Retinal pigment epithelial cell (primary cell): ENCODE results near the gene MIPOL1.
"Not testable (repeated sequence)": the region's sequence is repeated elsewhere in the genome, so short reads cannot be mapped to it uniquely, and the experiment has no call there.

ENCODE experiments used
- DNase-seq: peaks from one replicate; pipeline ENCODE4 v3.0.0-alpha.2; 2010; ENCODE audit warnings: low read depth
- H3K4me3 ChIP-seq: 2 replicates; pipeline ENCODE4 v1.5.1; 2011; ENCODE audit warnings: mild to moderate bottlenecking, low read length, control low read depth, moderate library complexity
- TF ChIP-seq, protein P1 (sequence below): conservative IDR thresholded peaks from 2 replicates; pipeline ENCODE4 v1.5.1; 2011; ENCODE audit warnings: low read depth, low read length, control low read depth, inconsistent platforms

The MIPOL1 gene

DNA sequence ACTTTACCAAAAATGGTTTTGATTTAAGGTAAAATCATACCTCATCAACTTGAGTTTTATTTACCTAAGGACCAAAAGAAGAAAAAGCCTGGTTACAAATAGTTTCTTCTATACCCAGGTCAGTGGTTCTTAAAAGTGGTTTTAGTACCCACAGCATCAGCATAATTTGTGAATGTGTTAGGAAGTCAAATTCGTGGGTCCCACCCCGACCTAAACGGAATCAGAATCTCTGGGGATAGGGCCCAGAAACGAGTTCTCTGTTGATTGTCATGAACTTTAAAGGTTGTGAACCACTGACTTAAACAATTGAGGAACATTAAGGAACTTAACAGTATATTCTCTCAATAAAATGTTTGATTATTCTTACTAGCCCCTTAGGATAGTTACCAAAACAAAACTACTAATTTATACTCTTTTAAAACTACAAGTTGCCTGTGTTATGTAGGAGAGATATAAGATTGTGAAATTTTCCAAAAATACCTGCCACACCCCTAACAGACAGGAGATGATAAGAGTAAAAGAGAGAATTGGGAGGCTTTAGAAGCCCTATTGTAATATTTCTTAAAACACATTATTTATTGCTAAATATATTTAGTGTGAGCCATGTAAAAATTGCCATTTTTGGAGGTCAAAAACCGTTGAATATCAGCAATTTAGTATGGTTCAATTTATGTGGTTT lies 24.7 kb upstream of the MIPOL1 start:
- peak overlapping the region; percentile 78 for H3K4me3 ChIP-seq
- TF ChIP-seq, protein P1, sequence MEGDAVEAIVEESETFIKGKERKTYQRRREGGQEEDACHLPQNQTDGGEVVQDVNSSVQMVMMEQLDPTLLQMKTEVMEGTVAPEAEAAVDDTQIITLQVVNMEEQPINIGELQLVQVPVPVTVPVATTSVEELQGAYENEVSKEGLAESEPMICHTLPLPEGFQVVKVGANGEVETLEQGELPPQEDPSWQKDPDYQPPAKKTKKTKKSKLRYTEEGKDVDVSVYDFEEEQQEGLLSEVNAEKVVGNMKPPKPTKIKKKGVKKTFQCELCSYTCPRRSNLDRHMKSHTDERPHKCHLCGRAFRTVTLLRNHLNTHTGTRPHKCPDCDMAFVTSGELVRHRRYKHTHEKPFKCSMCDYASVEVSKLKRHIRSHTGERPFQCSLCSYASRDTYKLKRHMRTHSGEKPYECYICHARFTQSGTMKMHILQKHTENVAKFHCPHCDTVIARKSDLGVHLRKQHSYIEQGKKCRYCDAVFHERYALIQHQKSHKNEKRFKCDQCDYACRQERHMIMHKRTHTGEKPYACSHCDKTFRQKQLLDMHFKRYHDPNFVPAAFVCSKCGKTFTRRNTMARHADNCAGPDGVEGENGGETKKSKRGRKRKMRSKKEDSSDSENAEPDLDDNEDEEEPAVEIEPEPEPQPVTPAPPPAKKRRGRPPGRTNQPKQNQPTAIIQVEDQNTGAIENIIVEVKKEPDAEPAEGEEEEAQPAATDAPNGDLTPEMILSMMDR, result no peak
- no peak for DNase-seq

DNA sequence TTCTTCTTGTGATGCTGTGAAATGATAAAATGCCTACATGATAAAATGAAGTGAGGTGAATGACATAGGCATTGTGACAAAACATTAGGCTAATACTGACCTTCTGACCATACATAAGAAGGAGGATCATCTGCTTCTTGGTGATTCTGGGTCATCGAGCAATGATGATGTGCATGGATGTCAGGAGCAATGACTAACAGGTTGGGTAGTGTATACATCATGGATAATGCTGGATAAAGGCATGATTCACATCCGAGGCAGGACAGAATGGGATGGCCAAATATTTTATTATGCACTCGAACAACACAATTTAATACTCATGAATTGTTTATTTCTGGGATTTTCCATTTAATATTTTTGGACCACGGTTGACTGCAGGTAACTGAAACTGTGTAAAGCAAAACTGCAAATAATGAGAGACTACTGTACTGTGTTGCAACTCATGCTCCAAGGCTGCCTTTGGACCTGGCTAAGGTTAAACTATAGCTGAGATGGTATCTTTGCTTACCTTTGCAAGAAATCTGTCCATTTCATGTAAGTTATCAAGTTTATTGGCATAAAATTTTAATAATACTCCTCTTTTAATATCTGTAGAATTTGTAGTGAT lies 17.7 kb upstream of the MIPOL1 start:
- H3K4me3 ChIP-seq, result no peak overlapping the region
- TF ChIP-seq, protein P1, result no peak
- no peak for DNase-seq

DNA sequence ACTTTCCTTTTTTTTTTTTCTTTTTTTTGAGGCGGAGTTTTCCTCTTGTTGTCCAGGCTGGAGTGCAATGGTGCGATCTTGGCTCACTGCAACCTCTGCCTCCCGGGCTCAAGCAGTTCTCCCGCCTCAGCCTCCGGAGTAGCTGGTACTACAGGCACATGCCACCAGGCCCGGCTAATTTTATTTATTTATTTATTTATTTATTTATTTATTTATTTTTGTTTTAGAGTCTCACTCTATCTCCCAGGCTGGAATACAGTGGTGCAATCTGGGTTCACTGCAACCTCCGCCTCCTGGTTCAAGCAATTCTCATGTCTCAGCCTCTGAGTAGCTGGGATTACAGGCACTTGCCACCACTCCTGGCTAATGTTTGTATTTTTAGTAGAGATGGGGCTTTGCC lies 16.9 kb upstream of the MIPOL1 start:
- not testable (repeated sequence) for DNase-seq, H3K4me3 ChIP-seq

DNA sequence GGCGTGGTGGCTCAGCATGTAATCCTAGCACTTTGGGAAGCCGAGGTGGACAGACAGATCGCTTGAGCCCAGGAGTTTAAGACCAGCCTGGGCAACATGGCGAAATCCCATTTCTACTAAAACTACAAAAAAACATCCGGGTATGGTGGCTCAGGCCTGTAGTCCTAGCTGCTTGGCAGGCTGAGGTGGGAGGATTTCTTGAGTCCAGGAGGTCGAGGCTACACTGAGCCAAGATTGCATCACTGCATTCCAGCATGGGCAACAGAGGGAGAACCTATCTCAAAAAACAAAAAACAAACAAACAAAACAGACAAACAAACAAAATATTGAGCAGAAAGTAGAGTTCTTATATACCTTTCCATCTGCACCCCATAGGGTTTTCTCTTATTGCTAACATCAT lies 16.3 kb upstream of the MIPOL1 start:
- no peak overlapping the region for H3K4me3 ChIP-seq
- no peak for DNase-seq
- TF ChIP-seq, protein P1, result no peak

DNA sequence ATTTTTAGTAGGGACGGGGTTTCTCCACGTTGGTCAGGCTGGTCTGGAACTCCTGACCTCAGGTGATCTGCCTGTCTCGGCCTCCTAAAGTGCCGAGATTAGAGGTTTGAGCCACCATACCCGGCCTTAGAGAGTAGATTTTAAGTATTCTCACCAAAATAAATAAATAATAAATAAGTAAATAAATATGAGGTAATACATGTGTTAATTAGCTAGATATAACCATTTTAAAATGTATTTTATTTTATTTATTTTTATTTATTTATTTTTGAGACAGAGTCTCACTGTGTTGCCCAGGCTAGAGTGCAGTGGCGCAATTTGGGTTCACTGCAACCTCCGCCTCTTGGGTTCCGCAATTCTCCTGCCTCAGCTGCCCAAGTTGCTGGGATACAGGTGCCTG lies 13.2 kb upstream of the MIPOL1 start:
- not testable (repeated sequence) for H3K4me3 ChIP-seq, DNase-seq

DNA sequence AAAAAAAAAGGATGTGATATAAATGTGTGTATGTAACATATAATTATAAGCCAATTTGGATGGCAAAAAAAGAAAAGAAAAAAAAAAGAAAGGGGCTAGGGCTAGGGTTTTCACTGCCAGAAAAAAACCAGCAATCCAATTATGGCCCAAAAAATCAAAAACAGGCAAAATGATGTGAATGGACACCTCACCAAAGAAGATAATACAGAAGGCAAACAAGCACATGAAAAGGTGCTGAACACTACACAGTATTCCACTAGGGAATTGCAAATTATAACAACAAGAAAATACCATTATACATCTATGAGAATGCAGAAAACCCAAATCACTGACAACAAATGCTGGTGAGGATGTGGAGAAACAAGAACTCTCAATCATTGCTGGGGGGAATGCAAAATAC lies 12.1 kb upstream of the MIPOL1 start:
- TF ChIP-seq, protein P1, result no peak
- DNase-seq, result no peak
- H3K4me3 ChIP-seq, result no peak overlapping the region

DNA sequence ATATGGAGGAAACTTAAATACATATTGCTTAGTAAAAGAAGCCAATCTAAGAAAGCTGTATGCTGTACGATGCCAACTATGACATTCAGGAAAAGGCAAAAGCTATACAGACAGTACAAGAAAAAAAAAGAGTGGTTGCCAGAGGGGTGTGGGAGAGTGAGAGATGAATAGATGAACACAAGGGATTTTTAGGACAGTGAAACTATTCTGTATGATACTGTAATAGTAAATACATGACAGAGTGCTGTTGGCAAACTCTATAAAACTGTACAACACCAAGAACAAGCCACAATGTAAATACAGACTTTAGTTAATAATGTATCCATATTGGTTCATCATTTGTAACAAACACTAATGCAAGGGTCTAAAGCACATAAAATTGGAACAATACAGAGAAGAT lies 10.9 kb upstream of the MIPOL1 start:
- TF ChIP-seq, protein P1, result no peak
- no peak overlapping the region for H3K4me3 ChIP-seq
- no peak for DNase-seq

DNA sequence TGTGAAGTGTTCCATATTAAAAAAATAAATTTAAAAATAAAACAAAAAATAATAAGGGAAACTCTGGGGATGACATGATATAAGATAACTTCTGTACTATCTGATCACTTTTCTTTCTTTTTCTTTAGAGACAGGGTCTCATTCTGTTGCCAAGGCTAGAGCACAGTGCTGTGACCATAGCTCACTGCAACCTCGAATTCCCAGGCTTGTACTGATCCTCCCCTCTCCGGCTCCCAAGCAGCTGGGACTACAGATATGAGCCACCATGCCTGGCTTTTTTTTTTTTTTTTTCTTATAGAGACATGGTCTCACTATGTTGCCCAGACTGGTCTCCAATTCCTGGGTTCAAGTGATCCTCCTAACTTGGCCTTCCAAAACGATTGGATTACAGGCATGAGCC lies 10.4 kb upstream of the MIPOL1 start:
- DNase-seq, result no peak
- TF ChIP-seq, protein P1, result no peak
- H3K4me3 ChIP-seq, result no peak overlapping the region

DNA sequence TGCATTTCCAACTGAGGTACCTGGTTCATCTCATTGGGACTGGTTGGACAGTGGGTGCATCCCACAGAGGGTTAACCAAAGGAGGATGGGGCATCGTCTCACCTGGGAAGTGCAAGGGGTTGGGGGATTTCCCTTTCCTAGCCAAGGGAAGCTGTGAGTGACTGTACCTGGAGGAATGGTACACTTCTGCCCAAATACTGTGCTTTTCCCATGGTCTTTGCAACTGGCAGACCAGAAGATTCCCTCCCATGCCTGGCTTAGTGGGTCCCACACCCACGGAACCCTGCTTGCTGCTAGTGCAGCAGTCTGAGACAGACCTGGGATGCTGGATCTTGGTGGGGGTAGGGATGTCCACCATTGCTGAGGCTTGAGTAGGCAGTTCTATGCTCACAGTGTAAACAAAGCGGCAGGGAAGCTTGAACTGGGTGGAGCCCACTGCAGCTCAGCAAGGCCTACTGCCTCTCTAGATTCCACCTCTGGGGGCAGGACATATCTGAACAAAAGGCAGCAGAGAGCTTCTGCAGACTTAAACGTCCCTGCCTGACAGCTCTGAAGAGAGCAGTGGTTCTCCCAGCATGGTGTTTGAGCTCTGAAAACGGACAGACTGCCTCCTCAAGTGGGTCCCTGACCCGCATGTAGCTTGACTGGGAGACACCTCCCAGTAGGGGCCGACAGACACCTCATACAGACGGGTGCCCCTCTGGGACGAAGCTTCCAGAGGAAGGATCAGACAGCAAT lies 9.7 kb upstream of the MIPOL1 start:
- not testable (repeated sequence) for DNase-seq, H3K4me3 ChIP-seq

DNA sequence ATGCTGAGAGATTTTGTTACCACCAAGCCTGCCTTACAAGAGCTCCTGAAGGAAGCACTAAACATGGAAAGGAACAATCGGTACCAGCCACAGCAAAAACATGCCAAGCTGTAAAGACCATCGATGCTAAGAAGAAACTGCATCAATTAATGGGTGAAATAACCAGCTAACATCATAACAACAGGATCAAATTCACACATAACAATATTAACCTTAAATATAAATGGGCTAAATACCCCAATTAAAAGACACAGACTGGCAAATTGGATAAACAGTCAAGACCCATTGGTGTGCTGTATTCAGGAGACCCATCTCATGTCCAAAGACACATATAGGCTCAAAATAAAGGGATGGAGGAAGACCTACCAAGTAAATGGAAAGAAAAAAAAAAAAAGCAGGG lies 8.0 kb upstream of the MIPOL1 start:
- H3K4me3 ChIP-seq, DNase-seq: not testable (repeated sequence)
